A549 treated with AZD9567 at 1 μM for 4 hours (cell line): ENCODE results near the gene NCOA1. TPM values are rescaled to one million over a fixed set of nuclear protein-coding genes. Genes with fewer than 3 reads are reported as not detected.

Experiments used
- total RNA-seq: library from RNA; stranded (reverse); fragments of 200-300 nt; extraction: Qiagen RNA extraction; gene quantifications from 5 replicates; pipeline ENCODE4 v1.2.3, GENCODE V29; 2022; ENCODE audit not compliant: insufficient read depth

The NCOA1 gene
- 7.6 to 12.0 TPM (median 10.2 TPM) in 5 replicates for total RNA-seq

GRCh38 chr2:24490690-24491541 lies at the start of gene NCOA1:
NCOA1 (plus strand) TSS chr2:24491254; CDS start chr2:24658678, 167,424 bp downstream.

GRCh38 chr2:24792874-24793760 lies 302.1 kb downstream of the NCOA1 start, which contains the start of the genes CENPO and PTRHD1:
CENPO (plus strand) TSS chr2:24793425; CDS start chr2:24793920, 495 bp downstream.
PTRHD1 (minus strand) TSS chr2:24793391; CDS start chr2:24793377, 14 bp downstream.

Other genes starting within 250 kb of the NCOA1 start
- 15.3 to 24.8 TPM (median 21.4 TPM) in 5 replicates for gene ITSN2, start 130.7 kb upstream of the NCOA1 start, total RNA-seq